Activated CD4-positive, alpha-beta T cell treated with anti-CD3 and anti-CD28 coated beads for 4 hours (primary cell): ENCODE measurements around the gene NAAA.
"Not testable (repeated sequence)": the region's sequence is repeated elsewhere in the genome, so short reads cannot be mapped to it uniquely, and the experiment has no call there.

Source experiments
- DNase-seq, 2 donors: peaks; one replicate each; pipeline ENCODE4 v3.0.0-alpha.2; 2020

The NAAA gene

DNA sequence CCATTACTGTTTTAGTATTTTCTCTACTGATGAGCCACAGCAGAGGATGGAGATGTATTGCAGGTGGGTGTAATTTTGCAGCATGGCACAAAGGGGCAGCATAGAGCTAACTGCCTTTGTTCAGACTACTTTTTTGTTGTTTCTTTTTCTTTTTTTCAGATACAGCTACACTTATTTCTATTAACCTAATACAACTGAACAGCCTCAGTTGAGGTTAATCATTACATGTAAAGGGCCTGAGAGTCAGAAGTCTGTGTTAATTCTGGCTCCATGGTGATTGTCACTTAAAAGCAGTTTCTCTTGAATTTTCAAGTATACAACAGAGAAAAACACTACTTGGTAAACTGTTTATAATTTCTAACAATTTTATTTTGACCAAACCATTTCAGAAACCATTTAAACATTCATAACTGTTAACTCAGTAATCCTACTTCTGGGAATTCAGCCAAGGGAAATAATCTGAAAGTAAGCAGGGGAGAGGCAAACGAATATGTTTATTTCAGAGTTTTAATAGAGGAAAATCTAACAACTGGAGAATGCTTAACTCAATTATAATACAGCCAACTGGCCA lies 24.6 kb downstream of the NAAA start:
- DNase-seq = peak in 1 of 2 donors; percentile 18

DNA sequence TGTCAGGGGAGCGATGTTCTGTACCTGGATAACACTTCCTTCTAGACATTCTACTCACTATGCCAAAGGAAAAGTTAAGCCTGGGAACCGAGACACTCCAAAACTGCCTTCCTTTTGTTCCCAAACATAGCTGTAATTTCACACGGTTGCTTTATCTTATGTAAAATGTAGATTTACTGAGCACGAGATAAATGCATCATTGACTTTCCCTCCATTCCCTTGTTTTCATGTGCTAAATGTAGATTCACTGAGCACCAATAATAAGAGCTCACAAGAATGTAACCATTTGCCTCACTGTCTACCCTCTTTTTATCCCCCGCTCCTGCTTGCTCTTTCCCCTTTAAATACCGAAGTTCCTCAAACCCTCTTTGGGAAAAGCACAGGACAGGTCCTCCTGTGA lies 27.8 kb downstream of the NAAA start:
- DNase-seq = no peak

DNA sequence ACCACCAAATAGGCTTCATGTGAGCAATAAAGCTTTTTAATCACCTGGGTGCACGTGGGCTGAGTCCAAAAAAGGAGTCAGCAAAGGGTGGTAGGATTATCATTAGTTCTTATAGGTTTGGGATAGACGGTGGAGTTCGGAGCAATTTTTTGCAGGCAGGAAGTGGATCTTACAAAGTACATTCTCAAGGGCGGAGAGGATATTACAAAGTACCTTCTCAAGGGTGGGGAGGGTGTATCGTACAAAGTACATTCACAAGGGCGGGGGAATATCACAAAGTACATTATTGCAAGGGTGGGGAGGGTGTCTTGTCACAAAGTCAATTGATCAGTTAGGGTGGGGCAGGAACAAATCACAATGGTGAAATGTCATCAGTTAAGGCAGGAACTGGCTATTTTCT lies 30.0 kb downstream of the NAAA start:
- not testable (repeated sequence) for DNase-seq

- DNase-seq = no peak
Measured at GRCh38 chr4:75909405-75909804, 31.4 kb downstream of the NAAA start.

- DNase-seq = no peak
Measured at GRCh38 chr4:75908555-75908954, 32.3 kb downstream of the NAAA start.

DNA sequence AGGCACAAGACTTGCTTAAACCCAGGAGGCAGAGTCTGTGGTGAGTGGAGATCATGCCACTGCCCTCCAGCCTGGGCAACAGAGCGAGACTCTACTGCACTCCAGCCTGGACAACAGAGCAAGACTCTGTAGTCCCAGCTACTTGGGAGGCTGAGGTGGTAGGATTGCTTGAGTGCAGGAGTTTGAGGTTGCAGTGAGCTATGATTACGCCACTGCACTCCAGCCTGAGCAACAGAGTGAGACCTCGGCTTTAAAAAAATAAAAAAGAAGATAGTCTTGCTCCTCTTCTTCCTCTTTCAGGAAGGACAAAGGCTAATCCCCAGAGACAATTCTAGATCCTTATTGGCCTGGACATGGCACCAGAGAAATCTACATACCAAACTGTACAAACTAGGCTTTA lies 32.8 kb downstream of the NAAA start:
- no peak for DNase-seq

DNA sequence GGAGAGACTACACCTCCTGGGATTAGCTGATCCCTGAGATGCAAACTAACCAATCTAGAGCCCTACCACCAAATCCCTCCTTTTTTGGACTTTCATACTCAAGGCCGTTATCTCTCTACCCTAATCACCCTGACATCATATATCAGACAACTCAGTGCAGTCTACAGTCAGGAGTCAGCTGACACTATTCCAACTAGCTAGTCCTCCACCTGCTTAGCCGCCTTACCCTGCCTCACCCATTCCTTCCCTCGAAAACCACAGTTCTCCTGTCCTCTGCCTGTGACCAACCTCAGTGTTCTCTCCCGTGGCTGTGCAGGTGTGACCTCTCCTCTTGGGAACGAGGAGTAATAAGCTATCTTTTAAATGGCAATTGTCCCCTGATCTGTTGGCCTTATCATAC lies 36.7 kb downstream of the NAAA start:
- DNase-seq = no peak

DNA sequence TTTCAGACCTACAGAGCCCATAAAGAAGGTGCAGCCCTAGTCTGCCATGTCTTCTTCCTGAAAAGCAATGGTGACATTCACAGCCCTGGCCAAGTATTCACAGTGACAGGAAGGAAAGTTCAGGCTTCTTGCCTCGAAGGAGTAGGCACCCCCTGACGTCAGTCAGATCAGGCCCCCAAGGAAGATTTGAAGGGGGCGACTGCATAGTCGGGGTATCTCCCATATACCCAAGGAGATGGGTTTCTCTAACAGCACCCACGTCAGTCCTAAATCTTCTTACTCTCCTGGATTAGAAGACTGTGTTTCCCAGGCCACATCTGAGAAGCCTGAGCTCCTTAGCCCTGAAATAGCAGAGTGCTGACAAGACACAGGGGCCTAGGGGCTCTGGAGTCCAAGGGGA lies 38.5 kb downstream of the NAAA start, which contains the start of gene PPEF2:
Gene PPEF2 (minus strand): TSS at position 101 of the 400 bp plus-strand sequence. CDS start 6,127 bp downstream, outside the sequence.
- no peak for DNase-seq

GRCh38 chr4:75898536-75898935 lies 42.3 kb downstream of the NAAA start:
- no peak for DNase-seq

DNA sequence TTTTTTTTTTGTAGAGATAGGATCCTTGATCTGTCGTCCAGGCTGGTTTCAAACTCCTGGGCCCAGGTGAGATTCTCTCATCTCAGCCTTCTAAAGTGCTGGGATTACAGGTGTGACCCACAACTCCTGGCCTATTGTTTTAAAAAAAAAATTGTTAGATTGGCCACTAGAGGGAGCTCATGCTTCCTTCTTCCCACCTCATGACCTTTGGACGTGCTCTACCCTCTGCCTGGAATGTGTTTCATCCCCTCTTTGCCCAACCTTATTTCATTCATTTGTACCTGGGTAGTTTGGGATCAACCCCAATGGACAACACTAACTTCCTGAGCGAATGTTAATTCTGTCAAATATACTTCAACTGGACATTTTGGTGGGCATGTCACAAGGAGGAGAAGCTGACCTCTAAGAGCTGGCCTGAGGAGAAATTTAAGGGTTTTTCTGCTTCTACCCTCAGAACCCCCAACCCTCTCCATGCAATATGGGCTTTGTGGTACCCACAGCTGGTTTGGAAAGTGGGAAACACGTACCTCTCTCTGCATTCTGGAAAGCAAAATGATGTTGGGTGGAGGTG lies 45.0 kb downstream of the NAAA start:
- peak in 1 of 2 donors; percentile 4 for DNase-seq

DNA sequence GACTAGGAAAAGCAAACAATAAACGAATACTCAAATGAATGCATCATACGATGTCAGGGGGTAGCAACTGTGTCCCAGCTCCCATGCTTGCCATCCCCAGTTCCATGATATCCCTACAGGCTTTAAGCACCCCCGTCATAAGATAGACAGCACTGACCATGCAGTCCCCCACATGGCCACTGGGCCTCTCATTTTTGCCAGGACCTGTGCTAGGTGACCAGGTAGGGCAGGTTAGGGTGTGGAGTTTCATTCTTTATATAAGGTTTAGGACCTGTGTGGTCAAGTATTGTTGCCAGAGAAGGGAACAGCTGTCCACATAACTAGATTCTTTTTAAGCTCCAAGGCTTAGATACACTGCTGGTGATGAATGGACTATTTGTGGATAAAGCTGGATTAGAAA lies 48.3 kb downstream of the NAAA start:
- no peak for DNase-seq

DNA sequence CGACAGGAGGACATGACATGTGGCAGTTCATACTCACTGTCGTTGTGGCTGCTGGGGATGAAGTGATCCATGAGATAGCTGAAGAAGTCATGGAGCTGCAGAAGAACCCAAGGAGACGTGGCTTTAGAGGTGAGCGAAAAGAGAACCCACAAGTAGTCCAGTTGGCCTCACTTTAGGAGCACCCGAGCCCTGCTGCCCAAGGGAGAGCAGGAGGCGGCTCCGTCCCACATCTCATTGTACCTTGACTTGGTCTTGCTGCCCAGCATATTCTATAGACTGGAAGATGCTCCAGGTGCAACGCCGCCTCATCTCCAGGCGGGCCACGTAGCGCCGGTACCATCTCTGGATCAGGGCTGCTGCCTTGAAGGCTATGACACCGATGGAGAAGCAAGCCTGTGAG lies 49.2 kb downstream of the NAAA start:
- DNase-seq = no peak

DNA sequence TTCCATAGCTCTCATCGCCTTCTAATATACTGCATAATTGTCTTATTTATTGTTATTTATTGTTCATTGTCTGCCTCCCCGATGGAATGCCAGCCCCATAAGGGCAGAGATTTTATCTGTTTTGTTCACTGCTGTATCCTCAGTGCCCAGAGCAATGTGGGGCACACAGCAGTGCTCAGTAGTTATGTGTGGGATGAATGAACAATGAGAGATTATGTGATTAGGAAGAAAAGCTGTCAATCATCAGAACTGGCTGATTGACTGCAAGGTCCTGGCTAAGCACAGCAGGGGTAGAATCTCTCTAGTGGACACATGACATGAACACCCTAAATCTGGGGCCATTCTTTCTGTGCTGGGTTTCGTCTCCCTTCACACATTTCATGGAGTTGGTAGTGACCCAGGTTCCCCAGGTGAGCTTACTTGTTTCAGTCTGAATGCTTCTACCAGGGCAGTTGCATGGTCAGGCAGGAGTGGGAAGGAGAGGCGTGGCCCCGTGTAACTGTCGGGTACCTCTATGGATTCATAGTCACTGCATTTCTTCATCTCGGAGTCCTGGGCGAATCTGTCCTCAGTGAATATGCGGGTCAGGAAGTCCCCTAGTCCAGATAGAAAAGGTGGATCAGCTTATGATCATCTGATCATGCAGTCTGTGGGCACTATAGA lies 51.1 kb downstream of the NAAA start:
- DNase-seq = no peak

- DNase-seq = no peak
Measured at GRCh38 chr4:75886104-75886503, 54.7 kb downstream of the NAAA start.

GRCh38 chr4:75881476-75881875 lies 59.3 kb downstream of the NAAA start:
- DNase-seq = no peak

DNA sequence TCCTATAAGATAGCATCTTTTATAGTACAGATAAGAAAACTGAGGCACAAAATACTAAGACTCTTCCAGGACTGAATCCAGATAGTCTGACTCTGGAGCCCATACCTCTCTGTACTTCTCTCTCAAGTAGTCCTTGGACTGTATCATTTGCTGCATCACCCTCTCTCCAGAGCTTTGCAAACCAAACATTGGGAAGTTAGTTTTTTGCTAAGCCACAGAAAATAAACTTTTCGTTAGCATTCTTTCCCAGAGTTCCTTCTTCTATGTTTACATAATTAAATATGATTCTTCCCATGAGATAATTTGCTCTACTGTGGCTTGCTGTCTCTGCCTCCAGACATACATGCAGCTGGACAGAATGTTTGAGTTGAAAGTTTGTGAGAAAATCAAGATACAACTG lies 60.5 kb downstream of the NAAA start:
- DNase-seq = no peak

DNA sequence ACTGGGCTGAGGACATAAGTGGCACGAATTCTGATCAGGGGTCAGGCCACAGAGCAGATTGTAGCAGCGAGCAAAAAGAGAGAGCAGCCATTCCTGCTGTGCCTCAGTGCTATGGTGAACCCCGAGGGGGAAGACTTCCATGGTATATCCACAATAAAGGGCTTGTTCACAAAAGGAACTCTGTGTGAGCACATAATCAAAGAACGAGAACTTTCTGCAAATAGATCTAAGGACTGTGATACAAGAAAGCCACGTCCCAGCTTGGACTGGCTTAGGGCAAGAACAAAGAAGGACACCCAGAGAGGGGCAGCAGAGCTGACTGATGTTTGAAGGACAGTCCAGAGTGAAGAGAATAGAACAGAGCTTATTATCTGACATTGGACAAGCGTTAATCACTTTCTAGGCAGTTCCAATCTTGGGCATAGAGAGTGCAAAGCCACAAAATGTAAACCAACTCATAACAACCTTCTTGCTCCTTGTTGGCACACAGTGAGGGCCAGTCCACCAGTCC lies 62.5 kb downstream of the NAAA start:
- DNase-seq = no peak

- no peak for DNase-seq
Measured at GRCh38 chr4:75876218-75876617, 64.6 kb downstream of the NAAA start.

DNA sequence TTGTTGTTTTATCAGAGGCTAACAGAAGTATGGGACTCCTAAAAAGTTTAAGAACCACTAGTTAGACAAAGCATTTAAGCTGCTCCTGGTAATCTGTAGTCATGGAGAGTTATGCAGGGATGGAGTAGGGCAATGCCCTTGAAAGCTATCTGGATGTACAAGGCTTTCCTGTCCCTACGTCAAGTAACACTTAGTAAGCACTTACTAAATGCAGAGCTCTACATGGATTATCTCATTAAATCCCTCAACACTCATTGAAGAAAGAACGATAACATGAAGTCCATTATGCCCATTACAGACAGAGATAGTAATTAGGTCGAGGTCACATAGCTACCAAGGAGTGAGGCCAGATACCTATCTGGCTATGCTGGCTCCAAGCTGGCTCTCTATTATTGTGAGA lies 71.7 kb downstream of the NAAA start:
- DNase-seq = no peak

- no peak for DNase-seq
Measured at GRCh38 chr4:75867130-75867529, 73.7 kb downstream of the NAAA start.
